Stomach (tissue), 9 donors: ENCODE results near the gene COLEC12. TPM values are rescaled to one million over a fixed set of nuclear protein-coding genes. Genes with fewer than 3 reads are reported as not detected.

Experiments used
- DNase-seq, 2 donors: peaks; one replicate each; pipeline versions ENCODE4 v3.0.0 to v3.0.0-alpha.2; 2013 to 2019
- H3K27ac ChIP-seq, 5 donors: fragments of 200-600 bp in 4 of 5; sonication (generic) in 4 of 5; one replicate each; pipeline ENCODE4 v1.5.1; 2013 to 2019; ENCODE audit warnings: mild to moderate bottlenecking in 1 of 5, moderate library complexity in 1 of 5
- H3K27me3 ChIP-seq, 3 donors: fragments of 200-600 bp; sonication (generic); one replicate each; pipeline ENCODE4 v1.5.1; 2017 to 2019; ENCODE audit warnings: mixed run types in 1 of 3
- H3K36me3 ChIP-seq, 4 donors: fragments of 200-600 bp; sonication (generic); 1 replicate in 3 of 4; 2 replicates in 1 of 4; pipeline ENCODE4 v1.5.1; 2016 to 2019
- H3K4me1 ChIP-seq, 4 donors: fragments of 200-600 bp; sonication (generic); one replicate each; pipeline ENCODE4 v1.5.1; 2016 to 2019
- H3K4me3 ChIP-seq, 4 donors: fragments of 200-600 bp; sonication (generic) in 3 of 4; one replicate each; pipeline ENCODE4 v1.5.1; 2016 to 2019; ENCODE audit warnings: mild to moderate bottlenecking in 1 of 4
- H3K9me3 ChIP-seq, 4 donors: fragments of 200-600 bp; sonication (generic); one replicate each; pipeline ENCODE4 v1.5.1; 2016 to 2019
- CTCF ChIP-seq, 7 experiments: fragments of 450-650 bp in 4 of 7; fragments of 200-600 bp in 3 of 7; sonication (generic) in 3 of 7; IDR thresholded peaks; one replicate each; pipeline ENCODE4 v1.5.1; 2016 to 2019; ENCODE audit warnings: antibody characterized with exemption in 7 of 7, control low read depth in 2 of 7, mild to moderate bottlenecking in 1 of 7
- EP300 ChIP-seq: sonication (generic); formaldehyde crosslinking; IDR thresholded peaks from one replicate; pipeline ENCODE4 v1.6.1; 2017; ENCODE audit warnings: antibody characterized with exemption
- POLR2A ChIP-seq, 4 donors: fragments of 450-650 bp; IDR thresholded peaks; one replicate each; pipeline ENCODE4 v1.6.1; 2016; ENCODE audit warnings: antibody characterized with exemption in 4 of 4, control low read depth in 2 of 4, mild to moderate bottlenecking in 1 of 4, moderate library complexity in 1 of 4
- POLR2AphosphoS5 ChIP-seq, 3 donors: sonication (generic); formaldehyde crosslinking; IDR thresholded peaks; one replicate each; pipeline ENCODE4 v1.6.1; 2016; ENCODE audit warnings: antibody characterized with exemption in 3 of 3
- WGBS, 5 donors: extraction: QIAGEN DNeasy Blood & Tissue Kit in 3 of 5; methylation state at CpG; one replicate each; pipeline versions ENCODE4 v1.1.5 to v1.1.7; 2013 to 2018; 5-methylcytosine and 5-hydroxymethylcytosine counted together
- intact Hi-C: fragments of 100-400 bp; cut with DNase I; formaldehyde crosslinking; loops from one replicate; pipeline ENCODE4 v1.15.1; 2023; ENCODE audit warnings: low total_unique reads
- polyA plus RNA-seq, 3 donors: library from polyadenylated mRNA; stranded (reverse); fragments of 200-250 nt; gene quantifications; one replicate each; pipeline ENCODE4 v1.2.3, GENCODE V29; 2013
- total RNA-seq, 5 donors: library from RNA; depleted of rRNA; stranded (reverse); fragments of >200 nt; gene quantifications; one replicate each; pipeline versions ENCODE4 v1.1.0 to v1.2.3, GENCODE V29; 2014 to 2016
- donor health status: healthy with polysubstance abuse.
- donor health status: Bipolar disorder and iron deficiency.
- donor health status: healthy.

The COLEC12 gene
- total and polyA plus RNA-seq, 8 donors, result 1.7 to 37.5 (median 5.6) TPM

- Histone ChIP-seq H3K27ac (no peak overlapping the region), H3K4me3 (no peak overlapping the region), H3K9me3 (peaks cover 9 to 24% (median 16%) of the 10 kb centered on the region in 4 donors), H3K4me1 (peaks cover 5 to 39% (median 24%) of the 10 kb centered on the region in 4 donors), H3K27me3 (no peaks in the 10 kb centered on the region), H3K36me3 (no peaks in the 10 kb centered on the region)
- WGBS, 5 donors, result 53 to 82% (median 69%) methylated on average over 1 of the region's 1 CpG
- intact Hi-C loops, result no loop called here
- DNase-seq, result no peak
- TF ChIP-seq POLR2AphosphoS5 (IDR thresholded peaks at IDR 0.05), result no peak
- TF ChIP-seq POLR2A (IDR thresholded peaks at IDR 0.05), result no peak
These were observed 47.7 kb downstream of the COLEC12 start for GRCh38 chr18:452816-453215.

GRCh38 chr18:449374-449773, 51.1 kb downstream of the COLEC12 start:
- H3K4me3 ChIP-seq, result no peak overlapping the region
- TF ChIP-seq POLR2AphosphoS5 (IDR thresholded peaks at IDR 0.05), result peak in 1 of 3 donors; percentile 5
- TF ChIP-seq CTCF (IDR thresholded peaks at IDR 0.05), result no peak
- WGBS, 5 donors, result 15 to 33% (median 22%) methylated on average over 6 to 8 of the region's 8 CpGs
- no peaks in the 10 kb centered on the region for H3K36me3 ChIP-seq
- intact Hi-C loops, result no loop called here
- peaks cover 10 to 30% (median 21%) of the 10 kb centered on the region in 4 donors for H3K4me1 ChIP-seq
- peak; percentile 74 to 77 for DNase-seq
- peak overlapping the region; percentile 26 to 74 (median 47) for H3K27ac ChIP-seq
- H3K9me3 ChIP-seq, result peaks cover 9 to 24% (median 16%) of the 10 kb centered on the region in 4 donors
- H3K27me3 ChIP-seq, result no peaks in the 10 kb centered on the region

GRCh38 chr18:448116-448790, 52.2 kb downstream of the COLEC12 start:
- peaks cover 10 to 30% (median 21%) of the 10 kb centered on the region in 4 donors for H3K4me1 ChIP-seq
- TF ChIP-seq CTCF (IDR thresholded peaks at IDR 0.05) (no peak), EP300 (no peak), POLR2A (IDR thresholded peaks at IDR 0.05) (no peak), POLR2AphosphoS5 (IDR thresholded peaks at IDR 0.05) (no peak)
- peak overlapping the region in 2 of 5 donors; percentile 2 to 14 for H3K27ac ChIP-seq
- intact Hi-C loops, result no loop called here
- DNase-seq, result no peak
- no peaks in the 10 kb centered on the region for H3K27me3 ChIP-seq
- no peak overlapping the region for H3K4me3 ChIP-seq
- peaks cover 9 to 24% (median 16%) of the 10 kb centered on the region in 4 donors for H3K9me3 ChIP-seq
- H3K36me3 ChIP-seq, result no peaks in the 10 kb centered on the region
- WGBS, 5 donors, result 18 to 42% (median 20%) methylated on average over 5 of the region's 5 CpGs

- Histone ChIP-seq H3K9me3 (peaks cover 9 to 17% (median 12%) of the 10 kb centered on the region in 4 donors), H3K27ac (peak overlapping the region in 1 of 5 donors; percentile 14), H3K4me3 (no peak overlapping the region), H3K27me3 (no peaks in the 10 kb centered on the region), H3K36me3 (no peaks in the 10 kb centered on the region), H3K4me1 (peaks cover 10 to 30% (median 21%) of the 10 kb centered on the region in 4 donors)
- no peak for TF ChIP-seq CTCF (IDR thresholded peaks at IDR 0.05)
- intact Hi-C loops, result no loop called here
- no peak for DNase-seq
- WGBS, 5 donors, result 27 to 53% (median 41%) methylated on average over 5 of the region's 5 CpGs
These were observed 53.5 kb downstream of the COLEC12 start for GRCh38 chr18:446941-447560.

- Histone ChIP-seq H3K36me3 (no peaks in the 10 kb centered on the region), H3K27ac (no peak overlapping the region), H3K4me1 (peaks cover 10 to 29% (median 21%) of the 10 kb centered on the region in 4 donors), H3K9me3 (no peaks in the 10 kb centered on the region), H3K27me3 (no peaks in the 10 kb centered on the region), H3K4me3 (no peak overlapping the region)
- intact Hi-C loops, result no loop called here
- 71 to 92% (median 79%) methylated on average over 3 of the region's 3 CpGs for WGBS, 5 donors
- DNase-seq, result no peak
- TF ChIP-seq POLR2AphosphoS5 (IDR thresholded peaks at IDR 0.05) (no peak), POLR2A (IDR thresholded peaks at IDR 0.05) (no peak), CTCF (IDR thresholded peaks at IDR 0.05) (no peak), EP300 (no peak)
These were observed 55.4 kb downstream of the COLEC12 start for GRCh38 chr18:445055-445454.
